DOHH2 (cell line): ENCODE measurements around the gene MAJIN.

Experiments used
- CTCF ChIP-seq: fragments of 200-600 bp; sonication (generic); IDR thresholded peaks from one replicate; pipeline ENCODE4 v1.5.1; 2014; ENCODE audit warnings: antibody characterized with exemption, mild to moderate bottlenecking, low read depth, low read length; ENCODE audit not compliant: poor library complexity, severe bottlenecking
- EZH2phosphoT487 ChIP-seq: fragments of 200-600 bp; sonication (generic); IDR thresholded peaks from 2 replicates; pipeline ENCODE4 v1.6.1; 2017; ENCODE audit warnings: borderline replicate concordance, mild to moderate bottlenecking, antibody characterized with exemption, low read length, moderate library complexity, mixed read lengths

DNA sequence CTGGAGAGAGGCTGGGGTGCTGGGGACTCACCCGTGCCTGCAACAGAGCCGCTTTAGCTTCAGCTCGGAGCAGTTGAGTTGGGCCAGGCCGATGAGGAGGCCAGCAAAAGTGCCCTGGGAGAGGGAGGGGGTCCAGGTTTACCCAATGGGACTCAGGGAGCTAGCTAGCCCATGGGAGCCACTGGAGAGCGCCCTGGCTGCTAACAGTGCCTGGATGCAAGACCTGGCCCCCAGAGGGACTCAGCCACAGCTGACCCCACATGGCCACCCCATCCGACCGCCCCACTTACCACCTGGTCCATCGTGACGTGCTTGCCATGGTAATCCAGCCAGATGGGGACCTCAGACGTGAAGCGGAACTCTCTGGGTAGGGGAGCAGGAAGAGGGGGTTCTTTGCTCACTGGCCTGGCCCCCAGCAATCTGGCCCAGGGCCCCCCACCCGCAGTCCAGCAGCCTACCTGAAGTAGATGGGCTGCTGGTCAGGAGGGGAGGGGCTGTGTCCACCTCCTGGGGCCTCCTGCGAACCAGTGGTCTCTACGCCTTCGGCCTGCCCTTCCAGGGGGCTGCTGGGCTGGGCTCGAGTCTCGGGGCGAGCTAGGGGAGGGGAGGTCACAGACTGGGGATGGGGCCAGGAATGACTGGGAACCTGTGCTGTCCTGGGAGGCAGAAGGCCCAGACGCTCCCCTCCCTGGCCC lies 74.4 kb downstream of the MAJIN start:
- TF ChIP-seq CTCF (no peak), EZH2phosphoT487 (no peak)
